Measurements from ENCODE around the gene ABCA13. TPM values are rescaled to one million over a fixed set of nuclear protein-coding genes. Genes with fewer than 3 reads are reported as not detected.

Gene ABCA13
- total and polyA plus RNA-seq, 2 donors (not counting 3 experiments of a cell fraction or from before 2014, with no cell fraction given) = 0.01 to 0.11 TPM

- POLR2A ChIA-PET = no interaction called here
- no peak overlapping the region for H3K9ac ChIP-seq (replicated peaks; ENCODE audit: extremely low read depth, insufficient read depth, low read length)
- no peaks in the 10 kb centered on the region for H3K9me3 ChIP-seq (replicated peaks; ENCODE audit: control insufficient read depth, insufficient read depth, low read length)
- no TSS peak for BruUV-seq (replicated peaks)
- H3K4me3 ChIP-seq (replicated peaks in 1 of 3; ENCODE audit: insufficient read depth in 1 of 3, low read depth in 1 of 3, low read length in 3 of 3) = no peak overlapping the region
- H4K20me1 ChIP-seq (replicated peaks; ENCODE audit: control insufficient read depth, extremely low read depth, insufficient read depth, low read length) = no peaks in the 10 kb centered on the region
- TF ChIP-seq MYC (IDR thresholded peaks at IDR 0.05; ENCODE audit: low read depth, low read length) = no peak
- TF ChIP-seq GATA2 (IDR thresholded peaks at IDR 0.05; ENCODE audit: insufficient read depth, insufficient read length, low read depth, low read length) = no peak
- TF ChIP-seq JUN (IDR thresholded peaks at IDR 0.05; ENCODE audit: borderline replicate concordance, insufficient read depth, insufficient read length, low read depth) = no peak
- no peak for TF ChIP-seq POLR2AphosphoS5 (IDR thresholded peaks at IDR 0.05; ENCODE audit: insufficient read depth, low read depth, low read length)
- TF ChIP-seq FOS (IDR thresholded peaks at IDR 0.05; ENCODE audit: borderline replicate concordance, insufficient read depth, low read length) = no peak
- no peak for TF ChIP-seq POLR2A (IDR thresholded peaks at IDR 0.05; ENCODE audit: low read depth, low read length)
- no peaks in the 10 kb centered on the region for H3K27me3 ChIP-seq (ENCODE audit: control insufficient read depth in 2 of 2, insufficient read depth in 2 of 2, low read length in 2 of 2)
- intact Hi-C loops (cut with micrococcal nuclease) = no loop called here
- no peaks in the 10 kb centered on the region for H3K9me1 ChIP-seq (replicated peaks; ENCODE audit: control insufficient read depth, extremely low read depth, insufficient read depth, low read length)
- CTCF ChIA-PET = no interaction called here
- no peaks in the 10 kb centered on the region for H3K79me2 ChIP-seq (ENCODE audit: control insufficient read depth, insufficient read depth, low read length)
- peak; percentile 3 for DNase-seq (ENCODE audit: low read depth, low spot score)
- no peak overlapping the region for H3K4me2 ChIP-seq (ENCODE audit: insufficient read depth, low read length)
- H3K27ac ChIP-seq (ENCODE audit: insufficient read depth, low read depth, low read length) = no peak overlapping the region
- dilution Hi-C loops (cut with MboI; ENCODE audit: extremely low pct_ligation_motif_present, low sequenced_read_pairs) = no loop called here
- no peak overlapping the region for H2AFZ ChIP-seq (ENCODE audit: low read depth, low read length)
- FAIRE-seq = no peak
- no peaks in the 10 kb centered on the region for H3K36me3 ChIP-seq (ENCODE audit: control insufficient read depth in 2 of 2, extremely low read depth in 1 of 2, insufficient read depth in 2 of 2, low read length in 2 of 2)
- H3K4me1 ChIP-seq (ENCODE audit: control insufficient read depth, extremely low read depth, insufficient read depth, low read length) = no peaks in the 10 kb centered on the region
Measured at GRCh38 chr7:48188776-48189520, 17.7 kb downstream of the ABCA13 start.

GRCh38 chr7:48192996-48193395, 21.7 kb downstream of the ABCA13 start:
- ChIA-PET POLR2A (no interaction called here), CTCF (no interaction called here)
- no peaks in the 10 kb centered on the region for H3K4me1 ChIP-seq (ENCODE audit: control insufficient read depth, extremely low read depth, insufficient read depth, low read length)
- peaks cover 3 to 5% of the 10 kb centered on the region in 2 experiments for H3K27me3 ChIP-seq (ENCODE audit: control insufficient read depth in 2 of 2, insufficient read depth in 2 of 2, low read length in 2 of 2)
- dilution Hi-C loops (cut with MboI; ENCODE audit: extremely low pct_ligation_motif_present, low sequenced_read_pairs) = no loop called here
- no peak for FAIRE-seq
- DNase-seq (ENCODE audit: low read depth, low spot score) = no peak
- TF ChIP-seq POLR2A (IDR thresholded peaks at IDR 0.05; ENCODE audit: low read depth, low read length) (no peak), MYC (IDR thresholded peaks at IDR 0.05; ENCODE audit: low read depth, low read length) (no peak), POLR2AphosphoS5 (IDR thresholded peaks at IDR 0.05; ENCODE audit: insufficient read depth, low read depth, low read length) (no peak), GATA2 (IDR thresholded peaks at IDR 0.05; ENCODE audit: insufficient read depth, insufficient read length, low read depth, low read length) (no peak), EZH2 (IDR thresholded peaks at IDR 0.05; ENCODE audit: borderline replicate concordance, low read depth, low read length, severe bottlenecking) (no peak), CTCF (IDR thresholded peaks at IDR 0.05; ENCODE audit: extremely low read depth in 1 of 2, insufficient read depth in 1 of 2, low read depth in 1 of 2, low read length in 2 of 2) (no peak), JUN (IDR thresholded peaks at IDR 0.05; ENCODE audit: borderline replicate concordance, insufficient read depth, insufficient read length, low read depth) (no peak), MAX (IDR thresholded peaks at IDR 0.05; ENCODE audit: insufficient read depth, insufficient read length) (no peak)
- no peak overlapping the region for H3K27ac ChIP-seq (ENCODE audit: insufficient read depth, low read depth, low read length)
- no peaks in the 10 kb centered on the region for H3K9me1 ChIP-seq (replicated peaks; ENCODE audit: control insufficient read depth, extremely low read depth, insufficient read depth, low read length)
- no peak overlapping the region for H3K4me3 ChIP-seq (replicated peaks in 1 of 3; ENCODE audit: insufficient read depth in 1 of 3, low read depth in 1 of 3, low read length in 3 of 3)
- BruUV-seq (replicated peaks) = no TSS peak
- no peaks in the 10 kb centered on the region for H3K79me2 ChIP-seq (ENCODE audit: control insufficient read depth, insufficient read depth, low read length)
- H3K36me3 ChIP-seq (ENCODE audit: control insufficient read depth in 2 of 2, extremely low read depth in 1 of 2, insufficient read depth in 2 of 2, low read length in 2 of 2) = no peaks in the 10 kb centered on the region
- intact Hi-C loops (cut with micrococcal nuclease) = no loop called here
- no peak overlapping the region for H3K9ac ChIP-seq (replicated peaks; ENCODE audit: extremely low read depth, insufficient read depth, low read length)
- H2AFZ ChIP-seq (ENCODE audit: low read depth, low read length) = no peak overlapping the region
- H4K20me1 ChIP-seq (replicated peaks; ENCODE audit: control insufficient read depth, extremely low read depth, insufficient read depth, low read length) = no peaks in the 10 kb centered on the region
- H3K4me2 ChIP-seq (ENCODE audit: insufficient read depth, low read length) = no peak overlapping the region
- no peaks in the 10 kb centered on the region for H3K9me3 ChIP-seq (replicated peaks; ENCODE audit: control insufficient read depth, insufficient read depth, low read length)
